Thoracic aorta (tissue), 2 donors: Measurements from ENCODE around the gene HLA-F. TPM values are rescaled to one million over a fixed set of nuclear protein-coding genes. Genes with fewer than 3 reads are reported as not detected.

Source experiments
- ATAC-seq: fragments of 150-250 bp; one replicate; pipeline ENCODE4 v1.8.0; 2017; ENCODE audit warnings: low read depth; ENCODE audit not compliant: insufficient number of reproducible peaks, low FRiP score
- DNase-seq: peaks from one replicate; pipeline ENCODE4 v3.0.0-alpha.2; 2020; ENCODE audit warnings: low spot score
- H3K27ac ChIP-seq, 2 donors: fragments of 200-600 bp; sonication (generic); 1 replicate in 1 of 2; 2 replicates in 1 of 2; pipeline ENCODE4 v1.5.1; 2016; ENCODE audit warnings: mild to moderate bottlenecking in 2 of 2, moderate library complexity in 2 of 2
- H3K27me3 ChIP-seq: fragments of 200-600 bp; sonication (generic); replicated peaks from 2 replicates; pipeline ENCODE4 v1.6.0; 2016; ENCODE audit warnings: mild to moderate bottlenecking; ENCODE audit not compliant: insufficient read depth
- H3K36me3 ChIP-seq: fragments of 200-600 bp; sonication (generic); one replicate; pipeline ENCODE4 v1.5.1; 2016
- H3K4me1 ChIP-seq, 2 donors: fragments of 200-600 bp; sonication (generic); 1 replicate in 1 of 2; 2 replicates in 1 of 2; pipeline versions ENCODE4 v1.5.1 to v1.6.0; 2016; ENCODE audit warnings: low read depth in 2 of 2, mild to moderate bottlenecking in 1 of 2; ENCODE audit not compliant: control insufficient read depth in 1 of 2
- H3K4me3 ChIP-seq: fragments of 200-600 bp; sonication (generic); 2 replicates; pipeline ENCODE4 v1.5.1; 2016; ENCODE audit warnings: mild to moderate bottlenecking
- H3K9me3 ChIP-seq: fragments of 200-600 bp; sonication (generic); 2 replicates; pipeline ENCODE4 v1.5.1; 2016
- CTCF ChIP-seq: fragments of 200-600 bp; sonication (generic); IDR thresholded peaks from one replicate; pipeline ENCODE4 v1.5.1; 2019; ENCODE audit warnings: antibody characterized with exemption
- total RNA-seq, 2 donors: library from RNA; depleted of rRNA; stranded (reverse); fragments of >200 nt; gene quantifications; one replicate each; pipeline versions ENCODE4 v1.1.0 to v1.2.3, GENCODE V29; 2016

HLA-F gene
- total RNA-seq, 2 donors from 2014 or later, result 94.2 to 117 TPM

GRCh38 chr6:29743568-29743967 is 20.3 kb downstream of the HLA-F start:
- Histone ChIP-seq H3K27ac (no peak overlapping the region), H3K4me3 (no peak overlapping the region), H3K36me3 (no peaks in the 10 kb centered on the region)

GRCh38 chr6:29744131-29744530 is 20.9 kb downstream of the HLA-F start:
- Histone ChIP-seq H3K36me3 (no peaks in the 10 kb centered on the region), H3K27ac (no peak overlapping the region), H3K4me3 (no peak overlapping the region), H3K27me3 (no peaks in the 10 kb centered on the region), H3K4me1 (peaks cover 3 to 8% of the 10 kb centered on the region in 2 donors), H3K9me3 (no peaks in the 10 kb centered on the region)
- ATAC-seq (no peak), DNase-seq (no peak)
- no peak for TF ChIP-seq CTCF

More at GRCh38 chr6:29743568-29743967, 20.3 kb downstream of the HLA-F start:
- no peak for ATAC-seq
- no peaks in the 10 kb centered on the region for H3K27me3 ChIP-seq
- no peak for DNase-seq
- no peaks in the 10 kb centered on the region for H3K9me3 ChIP-seq
- H3K4me1 ChIP-seq, result peaks cover 3 to 8% of the 10 kb centered on the region in 2 donors
- no peak for TF ChIP-seq CTCF

GRCh38 chr6:29744621-29745020 is 21.4 kb downstream of the HLA-F start:
- Histone ChIP-seq H3K36me3 (no peaks in the 10 kb centered on the region), H3K27me3 (no peaks in the 10 kb centered on the region), H3K4me1 (peaks cover 7 to 13% of the 10 kb centered on the region in 2 donors), H3K4me3 (no peak overlapping the region), H3K27ac (no peak overlapping the region), H3K9me3 (no peaks in the 10 kb centered on the region)
- no peak for TF ChIP-seq CTCF
- ATAC-seq, result no peak
- DNase-seq, result no peak

GRCh38 chr6:29745386-29745785 is 22.2 kb downstream of the HLA-F start:
- no peak overlapping the region for H3K4me3 ChIP-seq
- H3K27me3 ChIP-seq, result no peaks in the 10 kb centered on the region
- H3K27ac ChIP-seq, result no peak overlapping the region
- DNase-seq, result no peak
- H3K36me3 ChIP-seq, result no peaks in the 10 kb centered on the region
- TF ChIP-seq CTCF, result no peak
- no peak for ATAC-seq
- H3K9me3 ChIP-seq, result no peaks in the 10 kb centered on the region
- peaks cover 8 to 16% of the 10 kb centered on the region in 2 donors for H3K4me1 ChIP-seq

GRCh38 chr6:29745855-29746449 is 22.7 kb downstream of the HLA-F start:
- Histone ChIP-seq H3K27ac (no peak overlapping the region), H3K4me1 (peaks cover 8 to 20% of the 10 kb centered on the region in 2 donors), H3K4me3 (no peak overlapping the region), H3K36me3 (no peaks in the 10 kb centered on the region), H3K9me3 (no peaks in the 10 kb centered on the region), H3K27me3 (no peaks in the 10 kb centered on the region)
- DNase-seq (no peak), ATAC-seq (no peak)
- no peak for TF ChIP-seq CTCF
